Measurements from ENCODE around the gene ARHGEF17.
"Not testable (repeated sequence)": the region's sequence is repeated elsewhere in the genome, so short reads cannot be mapped to it uniquely, and the experiment has no call there.

ARHGEF17 gene

GRCh38 chr11:73273222-73273895, 34.7 kb upstream of the ARHGEF17 start:
- DNase-seq (ENCODE audit: low read depth in 2 of 3, low spot score in 2 of 3): no peak

DNA sequence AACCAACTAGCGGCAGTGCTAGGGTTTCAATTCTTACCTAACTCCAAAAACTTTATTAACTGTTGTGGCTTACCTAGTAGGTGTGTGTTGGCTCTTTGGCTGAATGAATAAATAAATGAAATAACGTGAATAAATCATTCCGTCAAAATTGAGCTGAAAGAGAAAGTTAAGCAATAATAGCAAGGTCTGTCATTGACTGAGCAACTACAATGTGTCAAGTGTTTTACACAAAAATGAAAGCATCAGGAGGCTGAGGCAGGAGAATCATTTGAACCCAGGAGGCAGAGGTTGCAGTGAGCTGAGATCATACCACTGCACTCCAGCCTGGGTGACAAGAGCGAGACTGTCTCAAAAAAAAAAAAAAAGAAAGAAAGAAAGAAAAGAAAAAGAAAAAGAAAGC, 33.9 kb upstream of the ARHGEF17 start:
- not testable (repeated sequence) for DNase-seq (ENCODE audit: low read depth in 2 of 3, low spot score in 2 of 3)

- no peak for DNase-seq (ENCODE audit: low read depth in 2 of 3, low spot score in 2 of 3)
These were observed 33.2 kb upstream of the ARHGEF17 start for GRCh38 chr11:73274722-73275380.

GRCh38 chr11:73275381-73275750, 32.7 kb upstream of the ARHGEF17 start:
- DNase-seq (ENCODE audit: low read depth in 2 of 3, low spot score in 2 of 3): no peak

- no peak for DNase-seq (ENCODE audit: low read depth in 2 of 3, low spot score in 2 of 3)
These were observed 30.6 kb upstream of the ARHGEF17 start for GRCh38 chr11:73277467-73277866.

GRCh38 chr11:73280626-73281025, 27.4 kb upstream of the ARHGEF17 start:
- DNase-seq (ENCODE audit: low read depth in 2 of 3, low spot score in 2 of 3): no peak

DNA sequence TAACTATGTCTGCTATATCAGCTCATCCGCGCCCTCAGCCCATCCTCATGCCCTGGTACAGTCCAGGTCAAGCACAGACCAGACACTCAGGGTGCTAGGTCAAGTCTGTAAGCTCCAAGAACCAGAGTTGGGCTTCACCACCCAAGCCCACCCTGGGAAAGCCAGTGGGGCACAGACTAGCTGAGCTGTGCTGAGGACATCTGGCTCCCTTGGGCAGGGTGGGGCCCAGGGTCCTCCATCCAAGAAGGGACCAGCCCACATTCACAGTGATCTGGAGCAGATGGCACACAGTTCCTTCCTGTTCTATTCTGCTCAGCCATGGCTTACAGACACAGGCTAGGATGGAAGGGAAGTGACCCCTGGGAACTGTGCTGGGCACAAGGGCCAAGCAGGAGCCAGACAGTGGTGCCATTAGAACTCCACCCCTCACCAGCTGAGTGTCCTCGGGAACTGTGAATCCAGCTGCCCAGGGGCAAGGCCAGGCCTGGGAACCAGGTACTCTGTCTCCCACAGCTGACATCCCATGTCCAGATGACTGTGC, 26.8 kb upstream of the ARHGEF17 start:
- no peak for DNase-seq (ENCODE audit: low read depth in 2 of 3, low spot score in 2 of 3)

DNA sequence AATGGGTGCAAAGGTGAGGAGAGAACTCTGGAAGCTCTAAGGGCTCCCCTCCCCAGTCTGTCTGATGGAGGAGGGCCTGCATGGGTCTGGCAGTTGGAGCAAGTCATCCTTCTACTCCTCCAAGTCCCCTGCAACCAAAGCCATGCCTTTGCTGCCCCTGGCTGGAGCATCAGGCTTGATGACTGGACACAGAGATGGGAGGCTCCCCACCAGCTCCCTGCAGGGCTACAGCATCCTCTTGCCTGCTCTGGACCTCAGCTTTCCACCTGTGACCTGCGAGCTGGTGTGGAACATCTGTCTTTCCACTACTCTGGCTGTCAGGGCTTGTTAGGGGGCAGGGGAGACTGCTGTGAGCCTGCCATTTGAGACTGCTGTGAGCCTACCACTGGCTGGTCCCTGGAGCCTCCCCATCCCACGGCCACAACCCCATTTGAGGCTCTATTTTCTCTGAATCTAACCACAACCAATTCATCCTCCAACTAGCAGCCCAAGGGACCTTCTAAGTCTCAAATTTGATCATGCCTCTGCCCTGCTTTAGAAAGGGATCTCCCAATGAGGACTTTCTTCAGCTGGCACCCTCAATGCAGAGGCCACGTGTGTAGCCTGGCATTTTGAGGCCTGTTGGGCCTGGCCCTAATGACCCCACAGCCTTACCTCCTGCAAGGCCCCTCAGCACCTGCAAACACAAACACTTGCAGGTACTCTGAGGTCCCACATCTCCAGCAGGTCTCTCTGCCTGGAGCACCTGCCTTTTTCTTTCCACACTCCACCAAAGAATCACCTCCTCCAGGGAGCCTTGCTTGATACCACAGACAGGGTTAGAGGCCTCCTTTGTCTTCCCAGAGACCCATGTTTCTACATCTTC, 26.0 kb upstream of the ARHGEF17 start:
- DNase-seq (ENCODE audit: low read depth in 2 of 3, low spot score in 2 of 3): no peak

DNA sequence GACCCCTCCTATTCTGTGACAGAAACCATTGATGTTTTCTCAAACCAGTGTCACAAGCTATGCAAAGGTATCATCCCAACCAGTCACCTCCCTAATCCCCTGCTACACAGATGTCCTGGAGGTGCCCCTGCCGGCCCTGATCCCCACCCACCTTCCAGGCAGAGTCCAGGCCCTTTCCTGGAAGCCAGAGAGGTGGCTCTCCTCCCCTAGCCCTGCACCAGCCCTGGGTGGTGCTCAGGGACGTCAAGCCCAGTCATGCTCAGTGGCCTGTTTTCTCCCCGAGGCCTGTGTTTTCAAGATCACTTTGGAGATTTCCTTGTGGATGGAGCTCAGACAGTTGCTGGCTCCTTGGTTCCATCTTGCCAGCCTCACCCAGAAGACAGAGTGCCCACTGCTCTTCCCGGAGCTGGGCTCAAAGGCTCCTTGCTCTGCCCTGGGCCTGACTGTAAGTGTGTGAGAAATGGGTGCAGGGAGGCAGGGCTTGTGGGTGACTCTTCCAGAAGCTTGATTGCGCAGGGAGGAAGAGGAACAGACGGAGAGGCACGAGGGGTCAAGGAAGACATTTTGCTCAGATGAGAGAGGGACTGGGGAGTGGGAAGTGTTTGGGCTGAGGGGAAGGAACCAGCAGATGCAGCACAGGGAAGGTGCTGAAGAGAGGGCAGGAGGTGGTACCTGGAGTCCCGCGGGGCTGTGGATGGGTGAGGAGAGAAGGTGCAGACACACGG, 24.6 kb upstream of the ARHGEF17 start:
- DNase-seq (ENCODE audit: low read depth in 2 of 3, low spot score in 2 of 3): no peak

- DNase-seq (ENCODE audit: low read depth in 2 of 3, low spot score in 2 of 3): no peak
These were observed 24.0 kb upstream of the ARHGEF17 start for GRCh38 chr11:73284106-73284505.

GRCh38 chr11:73285721-73286120, 22.4 kb upstream of the ARHGEF17 start:
- no peak for DNase-seq (ENCODE audit: low read depth in 2 of 3, low spot score in 2 of 3)

- DNase-seq (ENCODE audit: low read depth in 2 of 3, low spot score in 2 of 3): no peak
These were observed 21.8 kb upstream of the ARHGEF17 start for GRCh38 chr11:73286240-73286810.

- DNase-seq (ENCODE audit: low read depth in 2 of 3, low spot score in 2 of 3): no peak
These were observed 20.5 kb upstream of the ARHGEF17 start for GRCh38 chr11:73287400-73288101.

GRCh38 chr11:73288192-73288872, 19.7 kb upstream of the ARHGEF17 start:
- no peak for DNase-seq (ENCODE audit: low read depth in 2 of 3, low spot score in 2 of 3)

GRCh38 chr11:73288873-73289707, 19.0 kb upstream of the ARHGEF17 start:
- peak in 2 of 3 experiments; percentile 19 to 51 for DNase-seq (ENCODE audit: low read depth in 2 of 3, low spot score in 2 of 3)

DNA sequence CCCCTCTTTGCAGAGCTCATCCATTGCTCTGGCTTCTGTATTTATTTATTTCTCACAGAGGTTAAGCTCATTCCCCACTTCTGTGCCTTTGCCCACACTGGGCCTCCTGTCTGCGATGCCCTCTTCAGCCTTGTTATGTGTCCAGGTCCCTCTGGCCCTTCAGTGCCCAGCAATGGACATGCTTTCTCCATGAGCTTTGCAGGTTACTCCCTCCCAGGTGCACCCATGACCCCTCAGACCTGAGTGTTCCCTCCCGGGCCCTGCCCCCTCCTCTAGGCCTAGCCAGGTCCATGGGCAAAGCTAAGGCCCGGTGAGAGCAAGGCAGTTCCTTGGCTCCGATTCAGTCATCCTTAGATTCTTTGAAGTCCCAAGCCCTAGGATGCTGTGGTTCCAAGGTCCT, 17.5 kb upstream of the ARHGEF17 start:
- DNase-seq (ENCODE audit: low read depth in 2 of 3, low spot score in 2 of 3): no peak

GRCh38 chr11:73291196-73291595, 16.9 kb upstream of the ARHGEF17 start:
- DNase-seq (ENCODE audit: low read depth in 2 of 3, low spot score in 2 of 3): no peak

- no peak for DNase-seq (ENCODE audit: low read depth in 2 of 3, low spot score in 2 of 3)
These were observed 16.1 kb upstream of the ARHGEF17 start for GRCh38 chr11:73291781-73292524.

Measured in activated CD8-positive, alpha-beta memory T cell treated with anti-CD3 and anti-CD28 coated beads for 48 hours (primary cell).